ENCODE data around the gene CIAO3.

GRCh38 chr16:685967-686366 is 54.8 kb downstream of the CIAO3 start:
- TF ChIP-seq CTCF (IDR thresholded peaks at IDR 0.05) = peak in 2 of 3 experiments; percentile 12 to 30
- no peak for TF ChIP-seq EP300 (IDR thresholded peaks at IDR 0.05)
- TF ChIP-seq POLR2AphosphoS5 (IDR thresholded peaks at IDR 0.05) = no peak

Data from esophagus muscularis mucosa (tissue), 4 donors.